ENCODE measurements around the gene ARL15.

The ARL15 gene

DNA sequence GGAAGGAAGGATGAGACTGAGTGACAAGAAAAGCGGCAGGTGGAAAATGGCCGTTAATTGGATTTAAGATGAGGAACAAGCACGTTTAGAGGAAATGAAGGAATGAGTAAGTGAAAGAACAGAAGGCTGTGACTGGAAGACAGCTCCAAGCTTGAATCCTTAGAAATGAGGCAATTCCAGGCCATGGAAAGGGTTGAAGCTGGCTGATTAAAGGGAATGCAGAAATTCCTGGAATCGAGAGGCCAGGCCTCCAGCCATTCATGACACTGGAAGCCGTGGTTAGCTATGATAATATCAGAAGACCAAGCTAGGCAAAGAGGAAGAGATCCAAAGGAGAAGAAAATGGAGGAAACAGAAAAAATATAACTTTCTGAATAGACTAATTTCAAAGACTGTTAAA, 84.2 kb downstream of the ARL15 start:
- in situ Hi-C loops (cut with HindIII; ENCODE audit: low pct_ligation_motif_present, low sequenced_read_pairs) = no loop called here
- DNase-seq = no peak
- Histone ChIP-seq H3K36me3 (replicated peaks) (no peaks in the 10 kb centered on the region), H3K4me3 (ENCODE audit: low read depth, low read length) (no peak overlapping the region), H3K27ac (no peak overlapping the region), H3K27me3 (replicated peaks) (no peaks in the 10 kb centered on the region)
- TF ChIP-seq, protein P1, sequence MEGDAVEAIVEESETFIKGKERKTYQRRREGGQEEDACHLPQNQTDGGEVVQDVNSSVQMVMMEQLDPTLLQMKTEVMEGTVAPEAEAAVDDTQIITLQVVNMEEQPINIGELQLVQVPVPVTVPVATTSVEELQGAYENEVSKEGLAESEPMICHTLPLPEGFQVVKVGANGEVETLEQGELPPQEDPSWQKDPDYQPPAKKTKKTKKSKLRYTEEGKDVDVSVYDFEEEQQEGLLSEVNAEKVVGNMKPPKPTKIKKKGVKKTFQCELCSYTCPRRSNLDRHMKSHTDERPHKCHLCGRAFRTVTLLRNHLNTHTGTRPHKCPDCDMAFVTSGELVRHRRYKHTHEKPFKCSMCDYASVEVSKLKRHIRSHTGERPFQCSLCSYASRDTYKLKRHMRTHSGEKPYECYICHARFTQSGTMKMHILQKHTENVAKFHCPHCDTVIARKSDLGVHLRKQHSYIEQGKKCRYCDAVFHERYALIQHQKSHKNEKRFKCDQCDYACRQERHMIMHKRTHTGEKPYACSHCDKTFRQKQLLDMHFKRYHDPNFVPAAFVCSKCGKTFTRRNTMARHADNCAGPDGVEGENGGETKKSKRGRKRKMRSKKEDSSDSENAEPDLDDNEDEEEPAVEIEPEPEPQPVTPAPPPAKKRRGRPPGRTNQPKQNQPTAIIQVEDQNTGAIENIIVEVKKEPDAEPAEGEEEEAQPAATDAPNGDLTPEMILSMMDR (IDR thresholded peaks at IDR 0.05; ENCODE audit: low read depth, low read length, missing control alignments) = no peak

DNA sequence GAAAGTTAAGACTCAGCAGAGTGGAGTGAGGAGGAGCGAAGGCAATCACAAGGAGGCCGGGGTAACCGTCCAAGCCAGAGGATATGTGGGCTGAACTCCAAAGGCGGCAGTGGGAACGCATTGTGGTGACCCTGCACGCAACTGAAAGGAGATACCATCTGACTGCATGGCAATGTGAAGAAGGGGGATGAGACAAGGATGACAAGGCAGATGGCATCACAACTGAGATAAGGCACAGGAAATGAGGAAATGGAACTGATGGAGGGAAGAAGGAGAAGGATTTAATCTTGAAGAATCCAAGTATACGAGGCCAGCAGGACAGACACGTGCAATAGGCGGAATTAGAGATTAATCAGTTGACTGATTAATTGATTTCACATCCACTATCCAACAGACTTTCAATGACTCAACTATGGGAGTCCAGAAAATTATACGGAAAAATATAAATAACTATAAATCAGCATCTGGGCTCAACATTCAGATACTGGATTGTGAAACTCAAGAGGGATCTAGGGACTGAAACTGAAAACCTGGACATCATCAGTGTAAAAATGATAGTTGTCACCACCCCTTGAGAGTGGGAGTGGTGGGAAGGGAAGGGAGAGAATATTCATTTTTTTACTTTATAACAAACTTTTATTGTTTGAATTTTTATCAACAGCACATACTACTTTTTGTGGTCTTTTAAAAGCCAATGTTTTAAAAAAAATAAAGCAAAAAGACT, 86.1 kb downstream of the ARL15 start:
- Histone ChIP-seq H3K4me3 (ENCODE audit: low read depth, low read length) (no peak overlapping the region), H3K27ac (no peak overlapping the region), H3K36me3 (replicated peaks) (no peaks in the 10 kb centered on the region), H3K27me3 (replicated peaks) (no peaks in the 10 kb centered on the region)
- no peak for DNase-seq
- in situ Hi-C loops (cut with HindIII; ENCODE audit: low pct_ligation_motif_present, low sequenced_read_pairs) = no loop called here
- TF ChIP-seq, protein P1 (IDR thresholded peaks at IDR 0.05; ENCODE audit: low read depth, low read length, missing control alignments) = no peak

DNA sequence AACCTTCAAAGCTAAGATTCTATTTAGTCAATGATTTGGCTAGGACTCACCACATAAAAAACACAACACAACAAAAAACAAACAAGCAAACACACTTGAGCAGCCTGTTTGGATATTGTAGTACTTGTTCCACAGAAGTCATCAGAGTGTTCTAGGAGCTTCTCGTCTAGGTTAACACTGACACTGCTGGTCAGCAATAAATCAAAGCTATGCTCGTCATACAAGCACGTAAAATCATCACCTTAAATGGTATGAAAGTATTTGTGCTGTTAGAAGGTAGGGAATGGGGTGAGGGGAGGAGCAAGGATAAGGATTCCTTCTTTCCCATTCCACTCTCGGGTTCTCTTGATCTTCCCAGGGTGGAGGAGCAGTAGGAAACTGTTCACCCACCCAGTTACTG, 88.0 kb downstream of the ARL15 start:
- in situ Hi-C loops (cut with HindIII; ENCODE audit: low pct_ligation_motif_present, low sequenced_read_pairs) = no loop called here

DNA sequence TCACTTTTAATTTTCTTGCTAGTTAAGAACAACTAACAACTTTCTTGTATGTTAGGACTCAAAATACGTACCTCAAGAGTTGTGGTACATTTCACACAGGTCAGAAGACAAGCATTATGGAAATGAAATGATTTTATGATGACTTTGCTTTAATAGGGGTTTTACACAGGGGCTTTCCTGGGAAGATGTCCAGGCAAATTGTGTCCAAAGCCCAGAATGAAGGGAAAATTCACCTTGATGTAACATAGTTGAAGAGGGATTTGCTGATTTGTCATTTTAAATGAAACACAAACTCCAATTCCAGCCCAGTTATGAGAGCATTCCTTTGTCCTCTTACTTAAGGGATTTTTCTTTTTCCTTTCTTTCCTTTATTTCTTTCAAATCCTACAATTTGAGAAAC, 89.2 kb downstream of the ARL15 start:
- DNase-seq = no peak
- no peak overlapping the region for H3K4me3 ChIP-seq (ENCODE audit: low read depth, low read length)
- in situ Hi-C loops (cut with HindIII; ENCODE audit: low pct_ligation_motif_present, low sequenced_read_pairs) = no loop called here
- no peaks in the 10 kb centered on the region for H3K27me3 ChIP-seq (replicated peaks)
- TF ChIP-seq, protein P1 (IDR thresholded peaks at IDR 0.05; ENCODE audit: low read depth, low read length, missing control alignments) = no peak
- H3K27ac ChIP-seq = no peak overlapping the region
- H3K36me3 ChIP-seq (replicated peaks) = no peaks in the 10 kb centered on the region

More for the DNA sequence above, 88.0 kb downstream of the ARL15 start:
- TF ChIP-seq, protein P1 (IDR thresholded peaks at IDR 0.05; ENCODE audit: low read depth, low read length, missing control alignments) = no peak
- no peak overlapping the region for H3K27ac ChIP-seq
- no peaks in the 10 kb centered on the region for H3K27me3 ChIP-seq (replicated peaks)
- no peaks in the 10 kb centered on the region for H3K36me3 ChIP-seq (replicated peaks)
- DNase-seq = no peak
- H3K4me3 ChIP-seq (ENCODE audit: low read depth, low read length) = no peak overlapping the region

DNA sequence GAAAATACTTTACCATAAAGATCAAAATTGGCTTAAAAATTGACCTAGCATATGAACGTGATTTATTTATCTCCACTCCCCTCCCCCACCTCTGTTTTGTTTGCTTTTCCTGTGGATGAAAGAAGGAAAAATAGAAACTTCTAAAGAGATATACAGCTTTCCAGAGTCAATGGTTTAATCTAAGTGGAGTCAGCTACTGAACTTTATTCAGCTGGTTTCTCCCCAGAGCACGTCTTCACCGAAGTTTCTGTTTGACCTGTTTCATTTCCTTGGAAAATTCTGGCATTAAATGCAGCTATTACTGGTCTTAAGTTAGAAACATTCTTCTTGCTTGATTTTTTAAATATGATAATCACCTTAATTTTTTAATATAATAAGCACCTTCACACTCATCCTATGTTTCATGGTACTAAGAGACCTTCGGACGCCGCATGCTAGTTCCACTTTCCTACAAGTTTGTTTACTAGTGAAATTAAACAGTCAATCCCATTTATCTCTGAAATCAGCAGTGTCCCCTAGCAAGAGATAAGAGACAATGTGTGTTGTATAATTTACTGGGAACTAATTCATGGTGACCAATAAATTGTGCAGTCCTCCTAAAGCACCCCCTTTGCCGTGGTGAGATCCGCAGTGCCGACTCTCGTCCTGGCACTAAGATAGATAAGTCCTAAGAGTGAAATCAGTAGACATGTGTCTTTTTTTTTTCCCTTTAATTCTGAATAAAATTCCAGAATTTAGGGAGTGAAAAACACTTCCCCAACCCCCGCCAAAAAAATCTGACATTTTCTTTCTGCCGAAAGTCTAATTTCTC, 89.9 kb downstream of the ARL15 start:
- Histone ChIP-seq H3K27me3 (replicated peaks) (no peaks in the 10 kb centered on the region), H3K4me3 (ENCODE audit: low read depth, low read length) (no peak overlapping the region), H3K36me3 (replicated peaks) (no peaks in the 10 kb centered on the region), H3K27ac (no peak overlapping the region)
- DNase-seq = no peak
- TF ChIP-seq, protein P1 (IDR thresholded peaks at IDR 0.05; ENCODE audit: low read depth, low read length, missing control alignments) = no peak
- in situ Hi-C loops (cut with HindIII; ENCODE audit: low pct_ligation_motif_present, low sequenced_read_pairs) = no loop called here

Data from brain microvascular endothelial cell (primary cell).